ENCODE results near the gene IL17F. TPM values are rescaled to one million over a fixed set of nuclear protein-coding genes. Genes with fewer than 3 reads are reported as not detected.

Gene IL17F
- total RNA-seq, 1 donor, result not detected

DNA sequence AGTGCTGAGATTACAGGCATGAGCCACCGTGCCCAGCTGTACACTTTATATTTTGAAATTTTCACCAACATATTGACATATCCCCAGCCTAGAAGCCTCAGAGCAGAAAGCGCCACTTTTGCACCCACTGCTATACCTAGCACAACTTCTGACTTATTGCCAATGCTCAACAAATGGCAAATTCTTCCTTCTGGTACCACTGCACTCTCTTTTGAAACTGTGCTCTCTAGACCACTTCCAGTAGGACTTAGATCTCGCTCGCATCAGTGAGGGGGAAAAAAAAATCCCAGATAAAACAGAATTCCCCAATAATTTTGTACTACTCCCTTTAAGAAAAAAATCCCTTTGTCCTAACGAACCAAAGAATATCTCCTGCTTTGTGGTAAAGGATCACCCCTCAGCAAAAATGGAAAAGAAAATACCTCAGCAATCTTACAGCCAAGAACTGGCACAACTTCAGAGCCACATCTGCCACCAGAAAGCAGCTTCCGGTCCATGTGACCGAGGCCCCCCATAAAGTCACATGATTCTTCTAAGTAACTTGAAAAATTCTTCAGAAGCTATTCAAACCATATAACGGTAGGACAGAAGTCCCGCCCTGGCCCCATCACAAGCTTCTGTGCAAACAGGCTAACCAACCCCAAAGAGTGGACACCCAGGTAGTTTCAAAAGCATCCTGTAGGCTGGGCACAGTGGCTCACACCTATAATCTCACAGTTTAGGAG lies 18.5 kb upstream of the IL17F start:
- DNase-seq (ENCODE audit: low read depth), result no peak
- no peak overlapping the region for H3K4me3 ChIP-seq (ENCODE audit: low read depth, low read length)
- TF ChIP-seq, protein P1, sequence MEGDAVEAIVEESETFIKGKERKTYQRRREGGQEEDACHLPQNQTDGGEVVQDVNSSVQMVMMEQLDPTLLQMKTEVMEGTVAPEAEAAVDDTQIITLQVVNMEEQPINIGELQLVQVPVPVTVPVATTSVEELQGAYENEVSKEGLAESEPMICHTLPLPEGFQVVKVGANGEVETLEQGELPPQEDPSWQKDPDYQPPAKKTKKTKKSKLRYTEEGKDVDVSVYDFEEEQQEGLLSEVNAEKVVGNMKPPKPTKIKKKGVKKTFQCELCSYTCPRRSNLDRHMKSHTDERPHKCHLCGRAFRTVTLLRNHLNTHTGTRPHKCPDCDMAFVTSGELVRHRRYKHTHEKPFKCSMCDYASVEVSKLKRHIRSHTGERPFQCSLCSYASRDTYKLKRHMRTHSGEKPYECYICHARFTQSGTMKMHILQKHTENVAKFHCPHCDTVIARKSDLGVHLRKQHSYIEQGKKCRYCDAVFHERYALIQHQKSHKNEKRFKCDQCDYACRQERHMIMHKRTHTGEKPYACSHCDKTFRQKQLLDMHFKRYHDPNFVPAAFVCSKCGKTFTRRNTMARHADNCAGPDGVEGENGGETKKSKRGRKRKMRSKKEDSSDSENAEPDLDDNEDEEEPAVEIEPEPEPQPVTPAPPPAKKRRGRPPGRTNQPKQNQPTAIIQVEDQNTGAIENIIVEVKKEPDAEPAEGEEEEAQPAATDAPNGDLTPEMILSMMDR (IDR thresholded peaks at IDR 0.05; ENCODE audit: insufficient read depth, low read depth, low read length), result no peak

DNA sequence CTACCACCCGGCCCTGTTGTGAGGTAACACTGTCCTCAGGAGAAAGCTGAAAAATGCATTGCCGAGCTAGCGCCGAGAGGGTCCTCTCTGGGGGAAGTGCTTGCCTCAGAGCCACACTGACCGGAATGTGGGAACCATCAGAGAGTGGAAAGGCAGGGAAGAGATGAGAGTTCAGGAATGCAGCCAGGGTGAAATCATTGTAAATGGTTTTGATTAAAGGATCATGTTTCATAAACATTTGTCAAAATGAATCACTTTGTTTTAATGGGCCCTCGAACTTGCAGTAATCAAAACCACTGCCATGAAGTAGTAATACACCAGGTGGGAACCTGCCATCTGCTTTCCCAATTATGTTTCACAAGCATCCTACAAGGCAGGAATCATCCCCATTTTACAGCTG lies 16.9 kb upstream of the IL17F start:
- DNase-seq (ENCODE audit: low read depth), result peak; percentile 72
- TF ChIP-seq, protein P1 (IDR thresholded peaks at IDR 0.05; ENCODE audit: insufficient read depth, low read depth, low read length), result no peak
- no peak overlapping the region for H3K4me3 ChIP-seq (ENCODE audit: low read depth, low read length)

DNA sequence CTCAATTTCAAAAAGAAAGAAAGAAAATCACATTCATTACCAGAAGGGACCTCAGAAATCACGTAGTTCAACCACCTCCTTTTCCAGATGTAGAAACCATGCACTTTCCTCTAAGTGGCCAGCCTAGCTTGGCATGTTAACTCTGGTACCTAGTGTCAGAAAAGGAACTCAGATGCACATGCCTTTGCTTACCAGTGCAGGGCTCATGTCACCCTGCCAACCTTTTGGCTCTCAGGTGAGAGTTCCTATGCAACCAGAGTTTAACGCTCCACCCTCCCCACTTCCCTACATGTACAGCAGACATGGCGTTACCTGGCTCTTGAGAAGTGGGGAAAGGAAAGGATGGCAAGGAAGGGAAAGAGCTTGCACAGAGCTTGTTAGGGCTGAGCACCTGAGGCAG lies 16.3 kb upstream of the IL17F start:
- TF ChIP-seq, protein P1 (IDR thresholded peaks at IDR 0.05; ENCODE audit: insufficient read depth, low read depth, low read length), result no peak
- no peak for DNase-seq (ENCODE audit: low read depth)
- no peak overlapping the region for H3K4me3 ChIP-seq (ENCODE audit: low read depth, low read length)

DNA sequence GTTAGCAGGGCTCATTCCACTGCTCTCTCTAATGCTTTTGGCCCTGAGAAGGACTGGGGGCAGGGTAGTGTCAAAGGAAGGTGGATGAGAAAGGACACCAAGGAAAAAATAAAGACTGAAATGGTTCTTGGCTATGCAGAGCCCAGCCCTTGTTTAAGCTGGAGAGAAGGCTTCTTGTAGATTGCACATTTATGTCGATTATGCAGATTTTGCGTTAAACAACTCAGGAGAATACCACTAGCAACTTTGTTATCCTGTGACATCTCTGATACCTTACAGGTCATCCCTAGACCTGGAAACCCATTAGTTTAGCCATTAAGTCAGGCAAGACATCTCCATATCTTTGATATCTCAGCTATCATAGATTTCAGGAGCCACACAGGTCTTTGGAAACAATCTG lies 11.1 kb upstream of the IL17F start:
- no peak overlapping the region for H3K4me3 ChIP-seq (ENCODE audit: low read depth, low read length)
- DNase-seq (ENCODE audit: low read depth), result no peak
- TF ChIP-seq, protein P1 (IDR thresholded peaks at IDR 0.05; ENCODE audit: insufficient read depth, low read depth, low read length), result no peak

DNA sequence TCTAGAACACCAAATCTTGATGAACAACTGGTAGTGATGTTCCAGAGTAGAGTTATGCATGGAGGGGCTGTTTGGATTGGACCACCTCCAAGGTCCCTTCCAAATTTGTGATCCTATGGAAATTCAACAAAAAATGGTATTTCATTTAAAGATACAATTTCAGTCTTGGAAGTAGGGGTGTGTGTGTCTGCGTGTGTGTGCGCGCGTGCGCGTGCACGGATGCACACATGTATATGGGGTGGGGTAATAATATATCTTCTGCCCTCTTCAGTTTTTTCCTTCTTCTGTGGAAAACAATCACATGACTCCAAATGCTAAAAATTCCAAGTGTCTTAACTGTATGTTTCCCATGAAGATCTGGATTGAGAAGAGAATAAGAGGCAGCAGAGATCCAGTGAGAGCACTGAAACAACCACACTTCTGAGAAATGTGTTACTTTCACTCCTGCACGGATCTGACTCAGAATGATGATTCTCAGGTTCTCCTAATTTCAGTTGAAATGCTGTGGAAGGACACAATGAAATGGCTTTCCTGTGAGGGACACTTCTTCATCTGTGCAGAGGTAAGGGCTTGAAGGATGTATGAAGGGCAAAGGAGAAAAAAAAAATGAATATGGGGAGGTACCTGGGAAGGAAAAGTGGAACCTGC lies 10.6 kb upstream of the IL17F start:
- no peak for DNase-seq (ENCODE audit: low read depth)
- TF ChIP-seq, protein P1 (IDR thresholded peaks at IDR 0.05; ENCODE audit: insufficient read depth, low read depth, low read length), result no peak
- no peak overlapping the region for H3K4me3 ChIP-seq (ENCODE audit: low read depth, low read length)

DNA sequence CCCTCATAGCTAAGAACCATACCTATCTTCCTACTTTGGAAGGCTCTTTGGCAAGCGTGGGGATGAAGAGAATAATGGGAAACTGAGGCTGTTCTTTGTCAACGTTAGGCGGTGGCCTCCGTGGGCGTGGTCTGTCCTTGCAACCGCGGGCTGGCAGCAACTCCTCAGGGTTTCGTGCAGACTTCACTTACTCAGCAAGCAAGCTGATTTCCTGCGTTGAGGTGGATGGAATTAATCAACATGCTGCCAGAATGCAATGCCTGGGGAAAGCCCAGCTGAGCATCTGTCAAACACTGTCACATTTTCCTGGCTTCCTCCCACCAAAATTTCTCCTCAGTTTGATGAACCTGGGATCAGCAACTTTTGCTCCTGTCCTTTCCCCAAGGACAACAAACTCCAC lies 9.2 kb upstream of the IL17F start:
- TF ChIP-seq, protein P1 (IDR thresholded peaks at IDR 0.05; ENCODE audit: insufficient read depth, low read depth, low read length), result no peak
- H3K4me3 ChIP-seq (ENCODE audit: low read depth, low read length), result no peak overlapping the region
- no peak for DNase-seq (ENCODE audit: low read depth)
